Stomach (tissue), 4 donors: Measurements from ENCODE around the gene SPRR2G.
"Not testable (repeated sequence)": the region's sequence is repeated elsewhere in the genome, so short reads cannot be mapped to it uniquely, and the experiment has no call there.

Experiments used
- EP300 ChIP-seq: sonication (generic); formaldehyde crosslinking; IDR thresholded peaks from one replicate; pipeline ENCODE4 v1.6.1; 2017; ENCODE audit warnings: antibody characterized with exemption
- POLR2AphosphoS5 ChIP-seq, 3 donors: sonication (generic); formaldehyde crosslinking; IDR thresholded peaks; one replicate each; pipeline ENCODE4 v1.6.1; 2016; ENCODE audit warnings: antibody characterized with exemption in 3 of 3
- TF ChIP-seq, protein P1 (sequence below), 7 experiments: fragments of 450-650 bp in 4 of 7; fragments of 200-600 bp in 3 of 7; sonication (generic) in 3 of 7; IDR thresholded peaks; one replicate each; pipeline ENCODE4 v1.5.1; 2016 to 2019; ENCODE audit warnings: antibody characterized with exemption in 7 of 7, control low read depth in 2 of 7, mild to moderate bottlenecking in 1 of 7

DNA sequence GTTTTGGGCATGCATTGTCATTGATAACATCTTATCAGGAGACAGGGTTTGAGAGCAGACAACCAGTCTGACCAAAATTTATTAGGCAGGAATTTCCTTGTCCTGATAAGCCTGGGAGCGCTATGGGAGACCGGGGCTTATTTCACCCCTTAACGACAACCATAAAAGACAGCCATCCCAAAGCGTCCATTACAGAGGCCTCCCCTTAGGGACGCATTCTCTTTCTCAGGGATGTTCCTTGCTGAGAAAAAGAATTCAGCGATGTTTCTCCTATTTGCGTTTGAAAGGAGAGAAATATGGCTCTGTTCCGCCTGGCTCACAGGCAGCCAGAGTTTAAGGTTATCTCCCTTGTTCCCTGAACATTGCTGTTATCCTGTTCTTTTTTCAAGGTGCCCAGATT is 26.9 kb downstream of the SPRR2G start:
- not testable (repeated sequence) for TF ChIP-seq POLR2AphosphoS5 (IDR thresholded peaks at IDR 0.05); EP300
- TF ChIP-seq, protein P1, sequence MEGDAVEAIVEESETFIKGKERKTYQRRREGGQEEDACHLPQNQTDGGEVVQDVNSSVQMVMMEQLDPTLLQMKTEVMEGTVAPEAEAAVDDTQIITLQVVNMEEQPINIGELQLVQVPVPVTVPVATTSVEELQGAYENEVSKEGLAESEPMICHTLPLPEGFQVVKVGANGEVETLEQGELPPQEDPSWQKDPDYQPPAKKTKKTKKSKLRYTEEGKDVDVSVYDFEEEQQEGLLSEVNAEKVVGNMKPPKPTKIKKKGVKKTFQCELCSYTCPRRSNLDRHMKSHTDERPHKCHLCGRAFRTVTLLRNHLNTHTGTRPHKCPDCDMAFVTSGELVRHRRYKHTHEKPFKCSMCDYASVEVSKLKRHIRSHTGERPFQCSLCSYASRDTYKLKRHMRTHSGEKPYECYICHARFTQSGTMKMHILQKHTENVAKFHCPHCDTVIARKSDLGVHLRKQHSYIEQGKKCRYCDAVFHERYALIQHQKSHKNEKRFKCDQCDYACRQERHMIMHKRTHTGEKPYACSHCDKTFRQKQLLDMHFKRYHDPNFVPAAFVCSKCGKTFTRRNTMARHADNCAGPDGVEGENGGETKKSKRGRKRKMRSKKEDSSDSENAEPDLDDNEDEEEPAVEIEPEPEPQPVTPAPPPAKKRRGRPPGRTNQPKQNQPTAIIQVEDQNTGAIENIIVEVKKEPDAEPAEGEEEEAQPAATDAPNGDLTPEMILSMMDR (IDR thresholded peaks at IDR 0.05), result not testable (repeated sequence)
